ENCODE data around the gene PILRA. TPM values are rescaled to one million over a fixed set of nuclear protein-coding genes. Genes with fewer than 3 reads are reported as not detected.

Gene PILRA
- total and polyA plus RNA-seq, 2 of the 13 experiments (the other 11 are each of a cell fraction or from before 2014, with no cell fraction given) = 0.13 to 1.3 TPM

- WGBS (ENCODE audit: low lambda C conversion rate) = 100% methylated on average over 6 of the region's 8 CpGs
- no peak overlapping the region for H3K27ac ChIP-seq (ENCODE audit: extremely low read length, insufficient read depth, low read length)
- in situ Hi-C loops (cut with HindIII; ENCODE audit: extremely low pct_ligation_motif_present, low pct_unique_long_range_greater_than_20kb) (no loop called here), intact Hi-C loops (cut with micrococcal nuclease; ENCODE audit: unreplicated experiment) (no loop called here)
- H3K9me3 ChIP-seq (ENCODE audit: low read length) = no peaks in the 10 kb centered on the region
- FAIRE-seq = no peak
- H3K36me3 ChIP-seq (replicated peaks in 1 of 2; ENCODE audit: control insufficient read depth in 1 of 2, insufficient read depth in 2 of 2, low read length in 2 of 2) = peaks cover 30 to 76% of the 10 kb centered on the region in 2 experiments
- CTCF ChIA-PET (ENCODE audit: low intra/inter-chr PET ratio, low total read pairs) = no interaction called here
- no peak overlapping the region for H2AFZ ChIP-seq (ENCODE audit: low read length)
- H3K4me2 ChIP-seq (ENCODE audit: low read depth, low read length) = no peak overlapping the region
- no peak overlapping the region for H3K4me3 ChIP-seq (replicated peaks in 1 of 3; ENCODE audit: insufficient read depth in 1 of 3, low read depth in 2 of 3, low read length in 3 of 3)
- DNase-seq (ENCODE audit: low spot score) = no peak
- no TSS peak for BruUV-seq (replicated peaks)
- H3K9ac ChIP-seq (ENCODE audit: insufficient read depth, low read depth, low read length) = no peak overlapping the region
- no peaks in the 10 kb centered on the region for H4K20me1 ChIP-seq (ENCODE audit: insufficient read depth, low read length)
- TF ChIP-seq ZNF503 (CRISPR knock-in tag; IDR thresholded peaks at IDR 0.05) (no peak), ZNF275 (CRISPR knock-in tag; IDR thresholded peaks at IDR 0.05; ENCODE audit: borderline replicate concordance) (no peak), SMYD3 (CRISPR knock-in tag; IDR thresholded peaks at IDR 0.05) (no peak), PHF8 (CRISPR knock-in tag; IDR thresholded peaks at IDR 0.05) (no peak), NFE2 (CRISPR knock-in tag; IDR thresholded peaks at IDR 0.05) (no peak), FOXJ3 (CRISPR knock-in tag; IDR thresholded peaks at IDR 0.05; ENCODE audit: borderline replicate concordance) (no peak), SMC3 (IDR thresholded peaks at IDR 0.05; ENCODE audit: low read length) (no peak), ZNF644 (CRISPR knock-in tag; IDR thresholded peaks at IDR 0.05; ENCODE audit: low read depth) (no peak), MBNL3 (CRISPR knock-in tag; conservative IDR thresholded peaks at IDR 0.05) (no peak), ZUFSP (CRISPR knock-in tag; IDR thresholded peaks at IDR 0.05; ENCODE audit: borderline replicate concordance) (no peak), TBP (CRISPR knock-in tag; IDR thresholded peaks at IDR 0.05) (no peak), ZNF619 (CRISPR knock-in tag; IDR thresholded peaks at IDR 0.05) (no peak), ZNF24 (IDR thresholded peaks at IDR 0.05) (no peak), IRF9 (CRISPR knock-in tag; IDR thresholded peaks at IDR 0.05; ENCODE audit: borderline replicate concordance) (no peak), RAD51 (IDR thresholded peaks at IDR 0.05; ENCODE audit: borderline replicate concordance) (no peak)
- no peak for ATAC-seq
- H3K27me3 ChIP-seq (ENCODE audit: control insufficient read depth in 1 of 2, insufficient read depth in 2 of 2, low read length in 2 of 2) = no peaks in the 10 kb centered on the region
- POLR2A ChIA-PET = no interaction called here
- H3K79me2 ChIP-seq (ENCODE audit: insufficient read depth, low read length) = no peaks in the 10 kb centered on the region
- no peaks in the 10 kb centered on the region for H3K4me1 ChIP-seq (ENCODE audit: insufficient read depth, low read length)
Measured at GRCh38 chr7:100358857-100359212, 14.5 kb upstream of the PILRA start.

All from HepG2 (cell line).